Cardiac fibroblast (primary cell): ENCODE results near the gene PRMT3.
A peak's percentile ranks its signal among the peaks of the same experiment; 100 is the strongest.
"Not testable (repeated sequence)": the region's sequence is repeated elsewhere in the genome, so short reads cannot be mapped to it uniquely, and the experiment has no call there.

Experiments used
- DNase-seq, 2 donors: peaks; one replicate each; pipeline versions ENCODE4 v3.0.0 to v3.0.0-alpha.2; 2010; ENCODE audit warnings: low read depth in 2 of 2
- H3K4me3 ChIP-seq, 2 donors: replicated peaks in 1 of 2; 1 replicate in 1 of 2; 2 replicates in 1 of 2; pipeline ENCODE4 v1.5.1; 2011; ENCODE audit warnings: low read depth in 2 of 2, low read length in 2 of 2, mild to moderate bottlenecking in 2 of 2, moderate library complexity in 1 of 2
- TF ChIP-seq, protein P1 (sequence below): IDR thresholded peaks from one replicate; pipeline ENCODE4 v1.5.1; 2011; ENCODE audit warnings: low read depth, mild to moderate bottlenecking, low read length, inconsistent platforms

PRMT3 gene

GRCh38 chr11:20374741-20375300 lies 12.7 kb upstream of the PRMT3 start:
- TF ChIP-seq, protein P1, sequence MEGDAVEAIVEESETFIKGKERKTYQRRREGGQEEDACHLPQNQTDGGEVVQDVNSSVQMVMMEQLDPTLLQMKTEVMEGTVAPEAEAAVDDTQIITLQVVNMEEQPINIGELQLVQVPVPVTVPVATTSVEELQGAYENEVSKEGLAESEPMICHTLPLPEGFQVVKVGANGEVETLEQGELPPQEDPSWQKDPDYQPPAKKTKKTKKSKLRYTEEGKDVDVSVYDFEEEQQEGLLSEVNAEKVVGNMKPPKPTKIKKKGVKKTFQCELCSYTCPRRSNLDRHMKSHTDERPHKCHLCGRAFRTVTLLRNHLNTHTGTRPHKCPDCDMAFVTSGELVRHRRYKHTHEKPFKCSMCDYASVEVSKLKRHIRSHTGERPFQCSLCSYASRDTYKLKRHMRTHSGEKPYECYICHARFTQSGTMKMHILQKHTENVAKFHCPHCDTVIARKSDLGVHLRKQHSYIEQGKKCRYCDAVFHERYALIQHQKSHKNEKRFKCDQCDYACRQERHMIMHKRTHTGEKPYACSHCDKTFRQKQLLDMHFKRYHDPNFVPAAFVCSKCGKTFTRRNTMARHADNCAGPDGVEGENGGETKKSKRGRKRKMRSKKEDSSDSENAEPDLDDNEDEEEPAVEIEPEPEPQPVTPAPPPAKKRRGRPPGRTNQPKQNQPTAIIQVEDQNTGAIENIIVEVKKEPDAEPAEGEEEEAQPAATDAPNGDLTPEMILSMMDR, result no peak
- peak in 1 of 2 donors; percentile 76 for DNase-seq
- H3K4me3 ChIP-seq, result no peak overlapping the region

- DNase-seq, result no peak
Observed at GRCh38 chr11:20376162-20376730, 11.3 kb upstream of the PRMT3 start.

DNA sequence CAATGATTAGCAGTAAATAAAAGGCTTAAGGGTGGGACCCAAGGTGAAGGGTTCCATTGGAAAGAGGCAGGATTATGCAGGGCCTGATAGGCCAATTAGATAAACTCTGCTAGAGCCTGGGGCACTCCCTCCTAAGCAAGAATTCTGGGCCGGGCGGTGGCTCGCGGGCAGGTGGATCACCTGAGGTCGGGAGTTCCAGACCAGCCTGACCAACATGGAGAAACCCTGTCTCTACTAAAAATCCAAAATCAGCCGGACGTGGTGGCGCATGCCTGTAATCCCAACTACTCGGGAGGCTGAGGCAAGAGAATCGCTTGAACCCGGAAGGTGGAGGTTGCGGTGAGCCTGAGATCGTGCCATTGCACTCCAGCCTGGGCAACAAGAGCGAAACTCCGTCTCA lies 1.5 kb upstream of the PRMT3 start:
- not testable (repeated sequence) for H3K4me3 ChIP-seq, DNase-seq

More at GRCh38 chr11:20376162-20376730, 11.3 kb upstream of the PRMT3 start:
- TF ChIP-seq, protein P1, result no peak
- H3K4me3 ChIP-seq, result no peak overlapping the region

GRCh38 chr11:20388096-20389055 lies 860 bp downstream of the PRMT3 start:
- TF ChIP-seq, protein P1, result no peak
- peak; percentile 10 to 17 for DNase-seq
- H3K4me3 ChIP-seq, result peak overlapping the region; percentile 88 to 97

GRCh38 chr11:20397281-20397680 lies 9.8 kb downstream of the PRMT3 start:
- TF ChIP-seq, protein P1, result peak; percentile 64
- no peak overlapping the region for H3K4me3 ChIP-seq
- DNase-seq, result peak; percentile 70 to 74

GRCh38 chr11:20399498-20399897 lies 12.0 kb downstream of the PRMT3 start:
- TF ChIP-seq, protein P1, result no peak
- no peak for DNase-seq
- H3K4me3 ChIP-seq, result no peak overlapping the region

DNA sequence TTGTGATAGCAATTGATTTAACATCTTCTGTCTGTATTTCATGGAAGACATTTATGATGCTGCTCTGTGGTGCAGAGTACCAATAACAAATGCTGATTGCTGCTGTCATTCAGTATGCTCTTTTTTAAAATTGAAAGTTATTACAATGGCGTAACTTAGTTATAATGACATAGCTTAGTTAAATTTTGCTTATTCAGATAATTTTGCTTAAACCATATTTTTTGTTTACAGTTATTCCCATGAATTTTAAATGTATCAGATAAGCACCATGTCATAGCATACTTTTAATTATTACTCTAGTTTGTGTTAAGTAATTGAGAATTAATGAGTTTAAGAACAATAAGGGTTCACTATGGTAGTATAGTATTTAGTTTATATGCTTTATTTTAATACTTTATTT lies 15.5 kb downstream of the PRMT3 start:
- no peak for DNase-seq
- TF ChIP-seq, protein P1, result no peak
- H3K4me3 ChIP-seq, result no peak overlapping the region
